BLaER1 (cell line): ENCODE results near the gene GCLC.
"Not testable (repeated sequence)": the region's sequence is repeated elsewhere in the genome, so short reads cannot be mapped to it uniquely, and the experiment has no call there.

Experiments
- H3K27ac ChIP-seq: shearing (Covaris generic); formaldehyde crosslinking; 2 replicates; pipeline ENCODE4 v1.8.1; 2022
- H3K27me3 ChIP-seq: shearing (Covaris generic); formaldehyde crosslinking; 2 replicates; pipeline ENCODE4 v1.8.1; 2022
- H3K36me3 ChIP-seq: shearing (Covaris generic); formaldehyde crosslinking; 2 replicates; pipeline ENCODE4 v1.8.1; 2022
- H3K4me1 ChIP-seq: shearing (Covaris generic); formaldehyde crosslinking; 2 replicates; pipeline ENCODE4 v1.8.1; 2022
- H3K4me2 ChIP-seq: shearing (Covaris generic); formaldehyde crosslinking; 2 replicates; pipeline ENCODE4 v1.8.1; 2022
- H3K4me3 ChIP-seq: shearing (Covaris generic); formaldehyde crosslinking; 2 replicates; pipeline ENCODE4 v1.8.1; 2022
- H3K9ac ChIP-seq: shearing (Covaris generic); formaldehyde crosslinking; 2 replicates; pipeline ENCODE4 v1.8.1; 2022
- H3K9me3 ChIP-seq: shearing (Covaris generic); formaldehyde crosslinking; 2 replicates; pipeline ENCODE4 v1.8.1; 2022
- H4K20me1 ChIP-seq: shearing (Covaris generic); formaldehyde crosslinking; 2 replicates; pipeline ENCODE4 v1.8.1; 2022
- Cebpa-rat ChIP-seq: shearing (Covaris generic); IDR thresholded peaks from 2 replicates; pipeline ENCODE4 v1.8.1; 2022

The GCLC gene

DNA sequence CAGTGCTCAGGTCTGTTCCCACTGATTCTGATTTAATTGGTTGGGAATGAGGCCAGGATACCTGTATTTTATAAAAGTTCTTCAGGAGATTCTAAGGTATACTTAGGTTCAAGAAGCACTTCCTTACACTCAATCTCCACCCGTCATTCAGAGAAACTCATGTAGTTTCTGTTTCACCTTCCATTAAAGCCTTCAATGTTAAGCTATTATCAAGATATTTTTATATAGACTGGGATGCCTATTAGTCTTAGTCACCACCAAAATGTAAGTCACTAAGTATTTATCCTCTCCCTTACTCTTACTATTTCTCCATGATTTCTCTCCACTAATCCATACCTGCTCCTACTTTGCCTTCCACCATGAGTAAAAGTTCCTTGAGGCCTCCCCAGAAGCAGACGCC is 38.1 kb upstream of the GCLC start:
- Histone ChIP-seq H3K27ac (no peak overlapping the region), H3K4me3 (no peak overlapping the region), H3K36me3 (no peaks in the 10 kb centered on the region), H4K20me1 (no peaks in the 10 kb centered on the region), H3K9ac (no peak overlapping the region), H3K27me3 (no peaks in the 10 kb centered on the region), H3K4me2 (no peak overlapping the region), H3K9me3 (no peaks in the 10 kb centered on the region), H3K4me1 (peaks cover 12% of the 10 kb centered on the region; the same call in 1 of the 2 replicates)
- TF ChIP-seq Cebpa-rat, result no peak

- no peaks in the 10 kb centered on the region for H3K27me3 ChIP-seq
- H3K4me1 ChIP-seq, result peaks cover 12% of the 10 kb centered on the region; the same call in 1 of the 2 replicates
- H4K20me1 ChIP-seq, result no peaks in the 10 kb centered on the region
- no peak overlapping the region for H3K9ac ChIP-seq
- H3K27ac ChIP-seq, result no peak overlapping the region
- no peaks in the 10 kb centered on the region for H3K9me3 ChIP-seq
- no peak overlapping the region for H3K4me2 ChIP-seq
- no peak overlapping the region for H3K4me3 ChIP-seq
- H3K36me3 ChIP-seq, result no peaks in the 10 kb centered on the region
- no peak for TF ChIP-seq Cebpa-rat
These were observed 37.0 kb upstream of the GCLC start for GRCh38 chr6:53581856-53582255.

DNA sequence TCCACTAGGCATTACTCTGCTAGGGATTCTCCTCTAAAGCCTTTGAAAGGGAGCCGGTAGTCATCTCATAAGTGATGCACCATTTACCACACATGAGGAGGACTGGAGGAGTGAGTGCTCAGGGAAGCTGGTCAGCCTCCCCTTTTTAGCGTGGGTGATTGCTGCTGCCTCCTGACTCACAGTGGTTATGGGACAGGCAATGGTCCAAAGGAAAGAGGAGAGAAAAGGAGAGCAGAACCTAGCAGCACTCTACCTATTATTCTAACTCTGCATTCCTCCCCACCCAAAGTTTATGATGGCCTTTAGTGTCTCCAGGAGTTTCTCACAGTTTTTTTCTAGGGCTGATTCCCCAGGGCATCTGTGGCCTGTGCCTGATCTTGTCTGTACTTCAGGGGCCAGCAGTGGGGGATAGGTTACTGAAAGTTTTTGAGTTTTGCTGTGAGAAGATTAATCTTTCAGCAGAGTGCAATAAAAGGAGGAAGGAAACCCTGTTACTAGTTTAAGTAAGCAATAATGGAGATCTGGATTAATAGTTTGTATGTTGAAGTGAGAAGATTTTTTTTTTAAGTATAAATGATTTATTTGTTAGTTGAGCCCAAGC is 36.4 kb upstream of the GCLC start:
- H3K9me3 ChIP-seq, result no peaks in the 10 kb centered on the region
- no peaks in the 10 kb centered on the region for H3K36me3 ChIP-seq
- H3K4me1 ChIP-seq, result peaks cover 12% of the 10 kb centered on the region; the same call in 1 of the 2 replicates
- H3K4me2 ChIP-seq, result peak overlapping the region; percentile 10; the same call in 1 of the 2 replicates
- H3K27me3 ChIP-seq, result no peaks in the 10 kb centered on the region
- no peak overlapping the region for H3K27ac ChIP-seq
- no peak overlapping the region for H3K9ac ChIP-seq
- H4K20me1 ChIP-seq, result no peaks in the 10 kb centered on the region
- no peak for TF ChIP-seq Cebpa-rat
- H3K4me3 ChIP-seq, result no peak overlapping the region

GRCh38 chr6:53579338-53579737 is 34.4 kb upstream of the GCLC start:
- H3K9me3 ChIP-seq, result no peaks in the 10 kb centered on the region
- no peak overlapping the region for H3K27ac ChIP-seq
- no peaks in the 10 kb centered on the region for H3K27me3 ChIP-seq
- H3K4me3 ChIP-seq, result no peak overlapping the region
- H3K9ac ChIP-seq, result no peak overlapping the region
- no peaks in the 10 kb centered on the region for H3K36me3 ChIP-seq
- H4K20me1 ChIP-seq, result no peaks in the 10 kb centered on the region
- no peak for TF ChIP-seq Cebpa-rat
- H3K4me2 ChIP-seq, result no peak overlapping the region
- H3K4me1 ChIP-seq, result peaks cover 12% of the 10 kb centered on the region; the same call in 1 of the 2 replicates

- Histone ChIP-seq H3K4me1 (peaks cover 12% of the 10 kb centered on the region; the same call in 1 of the 2 replicates), H3K4me3 (no peak overlapping the region), H3K27ac (no peak overlapping the region), H3K36me3 (no peaks in the 10 kb centered on the region), H4K20me1 (no peaks in the 10 kb centered on the region), H3K9ac (no peak overlapping the region), H3K4me2 (no peak overlapping the region), H3K9me3 (no peaks in the 10 kb centered on the region), H3K27me3 (no peaks in the 10 kb centered on the region)
- TF ChIP-seq Cebpa-rat, result no peak
These were observed 33.5 kb upstream of the GCLC start for GRCh38 chr6:53578371-53578770.

DNA sequence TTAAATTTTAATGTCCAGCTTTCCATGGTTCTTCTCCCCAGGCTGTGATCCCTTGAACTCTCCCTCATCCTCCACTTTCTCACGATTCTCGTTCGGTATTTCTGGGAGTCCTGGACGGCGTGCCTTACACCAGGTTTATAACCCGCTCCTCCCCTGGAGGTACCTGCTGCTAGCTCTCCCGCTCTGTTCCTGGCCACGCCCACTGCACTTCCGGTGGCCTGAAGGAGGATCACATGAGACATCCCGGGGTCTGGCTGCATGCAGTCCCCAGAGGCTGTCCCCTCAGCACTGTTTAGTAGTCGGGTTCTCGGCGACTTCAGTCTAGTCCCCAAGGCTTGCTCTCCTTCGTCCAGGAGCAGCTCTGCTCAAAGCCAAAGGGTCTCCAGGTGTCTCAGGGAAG is 28.4 kb upstream of the GCLC start:
- Histone ChIP-seq H3K27ac (no peak overlapping the region), H3K9me3 (no peaks in the 10 kb centered on the region), H3K9ac (no peak overlapping the region), H3K4me2 (no peak overlapping the region), H3K4me3 (no peak overlapping the region), H3K27me3 (no peaks in the 10 kb centered on the region), H4K20me1 (no peaks in the 10 kb centered on the region), H3K36me3 (no peaks in the 10 kb centered on the region), H3K4me1 (no peaks in the 10 kb centered on the region)
- TF ChIP-seq Cebpa-rat, result no peak

GRCh38 chr6:53572379-53572778 is 27.5 kb upstream of the GCLC start:
- not testable (repeated sequence) for H3K4me2 ChIP-seq, H3K27me3 ChIP-seq

DNA sequence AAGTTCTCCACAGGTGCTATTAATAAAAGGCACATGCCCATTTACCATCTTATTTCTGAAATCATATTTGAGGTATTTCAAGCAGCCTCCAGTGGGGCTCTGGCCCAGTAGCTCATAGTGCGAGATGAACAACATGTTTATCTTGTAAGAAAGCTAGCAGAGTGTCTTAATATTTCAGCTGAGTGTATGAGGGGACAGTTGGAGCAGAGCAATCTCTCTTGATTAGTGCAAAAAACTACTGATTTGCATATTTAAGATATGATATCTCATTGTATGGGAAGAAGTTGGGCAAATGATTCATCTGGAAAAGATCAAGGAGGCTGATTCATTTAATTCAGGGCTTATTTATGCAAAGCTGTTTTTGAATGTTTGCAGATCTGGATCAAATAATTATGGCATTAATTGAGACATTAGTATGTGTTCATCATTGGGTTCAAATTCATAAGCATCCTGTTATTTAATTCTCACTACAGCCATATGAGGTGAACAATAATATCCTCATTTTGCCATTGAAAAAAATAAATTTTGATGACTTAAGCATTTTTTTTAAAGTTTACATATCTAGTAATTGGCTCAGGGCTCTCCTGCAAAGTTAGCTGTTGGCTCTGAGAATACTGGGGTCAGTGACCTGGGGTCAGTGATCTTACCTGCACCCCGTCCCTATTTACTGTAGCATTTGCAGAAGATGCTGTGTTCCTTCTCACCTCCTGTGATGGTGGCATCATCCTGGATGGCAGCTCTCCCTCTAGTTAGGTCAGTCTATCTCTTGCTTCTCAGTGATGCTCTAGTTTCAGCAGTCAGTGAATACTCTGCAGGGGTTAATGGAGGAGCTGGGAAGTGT is 24.1 kb upstream of the GCLC start:
- no peaks in the 10 kb centered on the region for H4K20me1 ChIP-seq
- TF ChIP-seq Cebpa-rat, result no peak
- H3K36me3 ChIP-seq, result no peaks in the 10 kb centered on the region
- no peaks in the 10 kb centered on the region for H3K4me1 ChIP-seq
- no peak overlapping the region for H3K27ac ChIP-seq
- H3K9me3 ChIP-seq, result no peaks in the 10 kb centered on the region
- no peak overlapping the region for H3K9ac ChIP-seq
- no peak overlapping the region for H3K4me3 ChIP-seq
- H3K27me3 ChIP-seq, result no peaks in the 10 kb centered on the region
- no peak overlapping the region for H3K4me2 ChIP-seq

More at GRCh38 chr6:53572379-53572778, 27.5 kb upstream of the GCLC start:
- H4K20me1 ChIP-seq, H3K27ac ChIP-seq, H3K4me1 ChIP-seq, H3K36me3 ChIP-seq, H3K9me3 ChIP-seq, H3K4me3 ChIP-seq, H3K9ac ChIP-seq: not testable (repeated sequence)

DNA sequence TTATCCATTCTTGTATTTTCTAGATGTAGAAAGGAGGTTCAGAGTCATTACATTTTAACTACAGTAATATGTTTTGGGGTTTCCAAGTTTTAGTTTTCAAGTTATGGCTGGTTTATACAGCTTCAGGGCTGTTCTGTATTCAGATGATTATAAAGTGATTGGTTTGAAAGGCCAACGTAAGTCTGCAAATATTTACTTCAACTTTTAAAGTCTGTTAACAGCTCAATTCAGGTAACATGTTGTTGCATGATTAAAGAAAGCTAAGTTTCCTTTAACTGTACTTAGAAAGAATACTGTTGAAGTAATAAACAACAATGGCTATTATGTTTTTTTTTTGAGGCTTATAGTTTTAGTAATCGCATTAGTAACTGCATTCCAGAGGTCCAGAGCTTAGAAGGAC is 22.8 kb upstream of the GCLC start:
- Histone ChIP-seq H3K4me1 (no peaks in the 10 kb centered on the region), H3K27me3 (no peaks in the 10 kb centered on the region), H3K9me3 (peaks cover 9% of the 10 kb centered on the region; the same call in 1 of the 2 replicates), H4K20me1 (no peaks in the 10 kb centered on the region), H3K4me3 (no peak overlapping the region), H3K4me2 (no peak overlapping the region), H3K36me3 (no peaks in the 10 kb centered on the region), H3K9ac (no peak overlapping the region), H3K27ac (no peak overlapping the region)
- TF ChIP-seq Cebpa-rat, result no peak

- Histone ChIP-seq H3K36me3 (no peaks in the 10 kb centered on the region), H3K4me1 (no peaks in the 10 kb centered on the region), H3K4me3 (no peak overlapping the region), H3K27ac (no peak overlapping the region), H3K9me3 (peaks cover 15% of the 10 kb centered on the region), H3K4me2 (no peak overlapping the region), H3K27me3 (no peaks in the 10 kb centered on the region), H3K9ac (no peak overlapping the region), H4K20me1 (no peaks in the 10 kb centered on the region)
- TF ChIP-seq Cebpa-rat, result no peak
These were observed 21.9 kb upstream of the GCLC start for GRCh38 chr6:53566755-53567154.
